HCT116 (cell line): ENCODE measurements around the gene TPPP3. TPM values are rescaled to one million over a fixed set of nuclear protein-coding genes. Genes with fewer than 3 reads are reported as not detected.

Experiments
- ATAC-seq: fragments of 200-7000 bp; cut with Tn5 transposase; 2 replicates; pipeline ENCODE4 v1.9.1; 2020; ENCODE audit warnings: mild to moderate bottlenecking, moderate library complexity
- BruUV-seq: library from RNA; stranded (reverse); fragments of 400-500 nt; replicated peaks from 2 replicates; lab custom pipeline; 2021; lab: Mats Ljungman, UMichigan
- CTCF ChIA-PET: fragments of 300-600 bp; sonication (Branson Sonifier 250); formaldehyde crosslinking; loops from one replicate; lab custom pipeline; 2021; ENCODE audit warnings: antibody characterized with exemption; lab: Charles Lee
- POLR2A ChIA-PET: fragments of 300-600, 350-600 bp; sonication (Branson Sonifier 250); formaldehyde crosslinking; loops from one replicate; lab custom pipeline; 2021; ENCODE audit warnings: antibody characterized with exemption; lab: Charles Lee
- RAD21 ChIA-PET, 2 experiments: fragments of 300-600 bp; sonication (Branson Sonifier 250); formaldehyde crosslinking; loops; one replicate each; lab custom pipeline; 2023; ENCODE audit warnings: low total read pairs in 2 of 2; ENCODE audit not compliant: uncharacterized antibody in 2 of 2, unreplicated experiment in 2 of 2, low non-redundant PET in 1 of 2; lab: Charles Lee
- DNase-seq: peaks from one replicate; pipeline ENCODE4 v3.0.0-alpha.2; 2010; ENCODE audit warnings: low read depth, low spot score
- H2AFZ ChIP-seq: fragments of 200-600 bp; shearing (Covaris generic), sonication (generic); 2 replicates; pipeline ENCODE4 v1.6.1; 2017; ENCODE audit warnings: low read depth, mixed run types, mixed read lengths, antibody characterized with exemption, low read length; ENCODE audit not compliant: poor library complexity, severe bottlenecking
- H3K27ac ChIP-seq: 2 replicates; pipeline ENCODE4 v1.5.1; 2012; ENCODE audit warnings: low read depth, low read length
- H3K27me3 ChIP-seq: fragments of 200-600 bp; sonication (generic); 2 replicates; pipeline ENCODE4 v1.6.1; 2016; ENCODE audit warnings: mixed run types, low read length, mixed read lengths; ENCODE audit not compliant: insufficient read depth
- H3K36me3 ChIP-seq, 2 experiments: fragments of 200-500 bp in 1 of 2; fragments of 200-600 bp in 1 of 2; sonication (Bioruptor generic) in 1 of 2; sonication (generic) in 1 of 2; 2 replicates each; pipeline versions ENCODE4 v1.5.1 to v1.6.1; 2014 to 2016; ENCODE audit warnings: low read length in 2 of 2, inconsistent platforms in 1 of 2, mixed read lengths in 1 of 2, mixed run types in 1 of 2; ENCODE audit not compliant: insufficient read depth in 2 of 2, control insufficient read depth in 1 of 2
- H3K4me1 ChIP-seq, 2 experiments: fragments of 200-600 bp in 1 of 2; sonication (generic) in 1 of 2; 2 replicates each; pipeline versions ENCODE4 v1.5.1 to v1.6.1; 2012 to 2017; ENCODE audit warnings: low read length in 2 of 2, inconsistent platforms in 1 of 2, mild to moderate bottlenecking in 1 of 2, mixed read lengths in 1 of 2, mixed run types in 1 of 2, moderate library complexity in 1 of 2; ENCODE audit not compliant: insufficient read depth in 2 of 2, control insufficient read depth in 1 of 2
- H3K4me2 ChIP-seq: fragments of 200-600 bp; sonication (generic); 2 replicates; pipeline ENCODE4 v1.6.1; 2017; ENCODE audit warnings: mixed run types, low read length, mixed read lengths
- H3K4me3 ChIP-seq, 2 experiments: fragments of 200-600 bp in 1 of 2; sonication (generic) in 1 of 2; replicated peaks in 1 of 2; 2 replicates each; pipeline ENCODE4 v1.5.1; 2011 to 2016; ENCODE audit warnings: low read length in 2 of 2, control low read depth in 1 of 2, low read depth in 1 of 2, mild to moderate bottlenecking in 1 of 2, mixed read lengths in 1 of 2, mixed run types in 1 of 2
- H3K79me2 ChIP-seq: fragments of 200-600 bp; sonication (generic); 2 replicates; pipeline ENCODE4 v1.6.1; 2017; ENCODE audit warnings: mild to moderate bottlenecking, mixed run types, low read length, moderate library complexity, mixed read lengths; ENCODE audit not compliant: insufficient read depth
- H3K9ac ChIP-seq: fragments of 200-600 bp; sonication (generic); 2 replicates; pipeline ENCODE4 v1.6.1; 2016; ENCODE audit warnings: low read length, mixed read lengths
- H3K9me2 ChIP-seq: fragments of 200-600 bp; sonication (generic), shearing (Covaris generic); 2 replicates; pipeline ENCODE4 v1.6.1; 2017; ENCODE audit warnings: mixed run types, mild to moderate bottlenecking, moderate library complexity; ENCODE audit not compliant: insufficient read depth
- H3K9me3 ChIP-seq, 2 experiments: fragments of 200-500 bp in 1 of 2; fragments of 200-600 bp in 1 of 2; sonication (Bioruptor generic) in 1 of 2; sonication (generic) in 1 of 2; 2 replicates each; pipeline ENCODE4 v1.6.1; 2014 to 2017; ENCODE audit warnings: low read length in 2 of 2, mixed read lengths in 2 of 2, inconsistent platforms in 1 of 2, low read depth in 1 of 2, mild to moderate bottlenecking in 1 of 2, mixed run types in 1 of 2, moderate library complexity in 1 of 2; ENCODE audit not compliant: control insufficient read depth in 1 of 2, insufficient read depth in 1 of 2
- H4K20me1 ChIP-seq: fragments of 200-600 bp; sonication (generic), shearing (Covaris generic); 2 replicates; pipeline ENCODE4 v1.6.1; 2017; ENCODE audit warnings: mixed run types, mild to moderate bottlenecking, moderate library complexity; ENCODE audit not compliant: insufficient read depth
- ATF3 ChIP-seq: IDR thresholded peaks from 2 replicates; pipeline ENCODE4 v1.6.1; 2012
- CBX3 ChIP-seq: IDR thresholded peaks from 2 replicates; pipeline ENCODE4 v1.6.1; 2012; ENCODE audit warnings: low read depth
- EGR1 ChIP-seq: IDR thresholded peaks from 2 replicates; pipeline ENCODE4 v1.6.1; 2012; ENCODE audit warnings: low read depth
- FOSL1 ChIP-seq: IDR thresholded peaks from 2 replicates; pipeline ENCODE4 v1.6.1; 2012; ENCODE audit warnings: low read depth
- POLR2AphosphoS5 ChIP-seq: IDR thresholded peaks from 2 replicates; pipeline ENCODE4 v1.6.1; 2011; ENCODE audit warnings: mild to moderate bottlenecking, low read depth, low read length, moderate library complexity
- ZFX ChIP-seq: fragments of 450-650 bp; IDR thresholded peaks from 2 replicates; pipeline ENCODE4 v1.6.1; 2017
- ZNF274 ChIP-seq: fragments of 200-500 bp; sonication (Bioruptor generic); IDR thresholded peaks from 2 replicates; pipeline ENCODE4 v1.6.1; 2014; ENCODE audit warnings: mild to moderate bottlenecking, low read depth, low read length, inconsistent platforms
- intact Hi-C: fragments of 100-400 bp; cut with micrococcal nuclease; formaldehyde crosslinking; loops from 2 replicates; pipeline ENCODE4 v1.10.0; 2022
- total RNA-seq: library from RNA; stranded (reverse); gene quantifications from one replicate; pipeline ENCODE4 v1.2.1, GENCODE V29; 2021; ENCODE audit not compliant: unreplicated experiment
- TF ChIP-seq, protein P1 (sequence below): IDR thresholded peaks from 2 replicates; pipeline ENCODE4 v1.6.1; 2012; ENCODE audit warnings: low read depth

The TPPP3 gene
- total RNA-seq, 1 experiment from 2014 or later, result 1.2 TPM

DNA sequence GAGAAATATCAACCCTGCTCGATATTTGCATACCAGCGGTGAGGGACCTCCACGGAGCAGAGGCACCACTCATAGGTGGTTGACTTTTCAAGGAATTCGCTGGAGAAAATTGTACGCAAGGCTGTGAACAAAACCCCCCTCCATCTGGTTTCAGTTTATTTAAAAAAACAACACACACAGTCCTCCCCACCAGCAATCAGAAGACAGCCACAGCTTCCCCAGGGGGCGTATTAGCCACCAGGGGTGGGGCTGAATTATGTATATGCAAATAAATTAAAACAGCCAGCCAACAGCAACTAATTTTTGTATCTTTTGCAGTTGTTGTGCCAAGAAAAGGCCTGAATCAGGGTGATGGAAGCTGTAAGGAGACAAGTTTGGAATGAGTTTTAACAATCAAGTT, 31.8 kb upstream of the TPPP3 start:
- Histone ChIP-seq H3K4me1 (peaks cover 0 to 22% of the 10 kb centered on the region in 2 experiments; a peak in 2 of 4 replicates), H3K36me3 (no peaks in the 10 kb centered on the region), H3K27ac (no peak overlapping the region), H3K9me2 (no peaks in the 10 kb centered on the region), H3K9ac (no peak overlapping the region), H3K9me3 (no peaks in the 10 kb centered on the region), H3K4me2 (no peak overlapping the region)
- intact Hi-C loops, result no loop called here
- TF ChIP-seq EGR1, result no peak
- TF ChIP-seq ATF3, result no peak
- TF ChIP-seq ZFX, result no peak
- TF ChIP-seq, protein P1, sequence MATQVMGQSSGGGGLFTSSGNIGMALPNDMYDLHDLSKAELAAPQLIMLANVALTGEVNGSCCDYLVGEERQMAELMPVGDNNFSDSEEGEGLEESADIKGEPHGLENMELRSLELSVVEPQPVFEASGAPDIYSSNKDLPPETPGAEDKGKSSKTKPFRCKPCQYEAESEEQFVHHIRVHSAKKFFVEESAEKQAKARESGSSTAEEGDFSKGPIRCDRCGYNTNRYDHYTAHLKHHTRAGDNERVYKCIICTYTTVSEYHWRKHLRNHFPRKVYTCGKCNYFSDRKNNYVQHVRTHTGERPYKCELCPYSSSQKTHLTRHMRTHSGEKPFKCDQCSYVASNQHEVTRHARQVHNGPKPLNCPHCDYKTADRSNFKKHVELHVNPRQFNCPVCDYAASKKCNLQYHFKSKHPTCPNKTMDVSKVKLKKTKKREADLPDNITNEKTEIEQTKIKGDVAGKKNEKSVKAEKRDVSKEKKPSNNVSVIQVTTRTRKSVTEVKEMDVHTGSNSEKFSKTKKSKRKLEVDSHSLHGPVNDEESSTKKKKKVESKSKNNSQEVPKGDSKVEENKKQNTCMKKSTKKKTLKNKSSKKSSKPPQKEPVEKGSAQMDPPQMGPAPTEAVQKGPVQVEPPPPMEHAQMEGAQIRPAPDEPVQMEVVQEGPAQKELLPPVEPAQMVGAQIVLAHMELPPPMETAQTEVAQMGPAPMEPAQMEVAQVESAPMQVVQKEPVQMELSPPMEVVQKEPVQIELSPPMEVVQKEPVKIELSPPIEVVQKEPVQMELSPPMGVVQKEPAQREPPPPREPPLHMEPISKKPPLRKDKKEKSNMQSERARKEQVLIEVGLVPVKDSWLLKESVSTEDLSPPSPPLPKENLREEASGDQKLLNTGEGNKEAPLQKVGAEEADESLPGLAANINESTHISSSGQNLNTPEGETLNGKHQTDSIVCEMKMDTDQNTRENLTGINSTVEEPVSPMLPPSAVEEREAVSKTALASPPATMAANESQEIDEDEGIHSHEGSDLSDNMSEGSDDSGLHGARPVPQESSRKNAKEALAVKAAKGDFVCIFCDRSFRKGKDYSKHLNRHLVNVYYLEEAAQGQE, result no peak
- no peak for TF ChIP-seq ZNF274
- no peak for TF ChIP-seq CBX3
- TF ChIP-seq POLR2AphosphoS5, result no peak
- no peak for TF ChIP-seq FOSL1
- TF ChIP-seq, all 23 proteins: peak for 0
- no peaks in the 10 kb centered on the region for H4K20me1 ChIP-seq
- ChIA-PET CTCF (no interaction called here), RAD21 (interaction anchor here in 1 of 2 experiments (0.6 kb wide), 1 partner anchor 55 kb away, joined by 4 read pairs; no protein-coding TSS in a partner anchor), POLR2A (no interaction called here)
- no TSS peak for BruUV-seq
- ATAC-seq, result no peak
- no peak overlapping the region for H2AFZ ChIP-seq
- no peaks in the 10 kb centered on the region for H3K27me3 ChIP-seq
- DNase-seq, result no peak
- no peak overlapping the region for H3K4me3 ChIP-seq
- H3K79me2 ChIP-seq, result no peaks in the 10 kb centered on the region
